ENCODE results near the gene BIN2. TPM values are rescaled to one million over a fixed set of nuclear protein-coding genes. Genes with fewer than 3 reads are reported as not detected.

BIN2 gene
- total and polyA plus RNA-seq, 10 of the 15 experiments (the other 5 are each of a cell fraction or from before 2014, with no cell fraction given), result 8.6 to 42.9 (median 32.1) TPM

DNA sequence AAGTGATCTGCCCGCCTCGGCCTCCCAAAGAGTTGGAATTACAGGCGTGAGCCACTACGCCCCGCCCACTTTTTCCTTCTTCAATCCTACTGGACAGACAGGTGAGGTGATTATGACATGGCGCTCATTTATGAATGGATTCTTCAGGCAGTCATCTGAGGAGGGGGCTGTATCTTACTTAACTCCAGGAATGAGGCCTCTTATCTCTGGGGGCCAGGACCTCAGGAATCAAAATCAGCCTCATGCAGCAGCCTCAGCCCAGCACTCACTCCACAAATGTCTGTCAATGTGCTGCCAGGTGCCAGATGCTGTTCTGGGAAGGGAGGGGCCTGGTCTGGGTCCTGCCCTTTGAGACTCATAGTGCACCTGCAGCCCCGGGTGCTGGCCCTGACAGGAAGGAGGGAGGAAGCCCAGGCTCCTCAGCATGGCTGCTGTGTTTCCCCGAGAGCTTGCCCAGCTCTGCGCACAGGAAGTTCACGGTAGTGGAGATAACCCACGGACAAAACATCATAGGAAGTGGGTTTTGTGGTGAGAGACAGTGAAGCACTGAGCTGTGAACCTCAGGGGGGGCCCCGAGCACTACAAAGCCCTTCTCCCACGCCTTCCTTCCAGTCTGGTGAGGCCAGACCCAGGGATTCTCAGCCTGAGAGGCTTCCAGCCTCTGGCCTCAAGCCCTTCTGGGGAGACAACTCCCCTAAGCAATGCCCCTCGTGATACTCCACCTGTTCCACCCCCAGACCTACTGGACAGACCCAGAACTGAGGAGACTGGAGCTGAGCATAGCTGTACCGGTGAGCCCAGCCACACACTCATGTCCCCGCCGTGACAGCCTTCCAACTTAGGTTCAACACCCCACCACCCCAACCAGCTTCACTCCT lies 44.9 kb upstream of the BIN2 start (continued):
- TF ChIP-seq EZH2 (IDR thresholded peaks at IDR 0.05; ENCODE audit: borderline replicate concordance, control insufficient read depth, low read depth, low read length) (no peak), TCF12 (IDR thresholded peaks at IDR 0.05; ENCODE audit: low read depth, low read length) (peak; percentile 97), RCOR1 (conservative IDR thresholded peaks at IDR 0.05; ENCODE audit: low read depth, low read length) (no peak; the same call in 1 of the 2 replicates), RB1 (IDR thresholded peaks at IDR 0.05; ENCODE audit: borderline replicate concordance) (no peak), NR2C1 (IDR thresholded peaks at IDR 0.05) (peak; percentile 30), POLR2A (IDR thresholded peaks at IDR 0.05; ENCODE audit: low read depth, low read length) (peak; percentile 59), BRCA1 (IDR thresholded peaks at IDR 0.05; ENCODE audit: low read depth, low read length) (no peak), ZNF24 (IDR thresholded peaks at IDR 0.05) (no peak), LARP7 (IDR thresholded peaks at IDR 0.05) (no peak), RFX5 (IDR thresholded peaks at IDR 0.05; ENCODE audit: low read depth, low read length) (no peak), ZNF207 (IDR thresholded peaks at IDR 0.05; ENCODE audit: borderline replicate concordance) (0 out of 2 replicates have a peak, but pooled peaks have one; percentile 19), CBFB (IDR thresholded peaks at IDR 0.05; ENCODE audit: low read depth) (peak; percentile 100), MYC (IDR thresholded peaks at IDR 0.05; ENCODE audit: insufficient read depth, insufficient read length, insufficient replicate concordance, low read length, severe bottlenecking) (no peak), SREBF1 (IDR thresholded peaks at IDR 0.05; ENCODE audit: low read length) (no peak)
- TF ChIP-seq, protein P1, sequence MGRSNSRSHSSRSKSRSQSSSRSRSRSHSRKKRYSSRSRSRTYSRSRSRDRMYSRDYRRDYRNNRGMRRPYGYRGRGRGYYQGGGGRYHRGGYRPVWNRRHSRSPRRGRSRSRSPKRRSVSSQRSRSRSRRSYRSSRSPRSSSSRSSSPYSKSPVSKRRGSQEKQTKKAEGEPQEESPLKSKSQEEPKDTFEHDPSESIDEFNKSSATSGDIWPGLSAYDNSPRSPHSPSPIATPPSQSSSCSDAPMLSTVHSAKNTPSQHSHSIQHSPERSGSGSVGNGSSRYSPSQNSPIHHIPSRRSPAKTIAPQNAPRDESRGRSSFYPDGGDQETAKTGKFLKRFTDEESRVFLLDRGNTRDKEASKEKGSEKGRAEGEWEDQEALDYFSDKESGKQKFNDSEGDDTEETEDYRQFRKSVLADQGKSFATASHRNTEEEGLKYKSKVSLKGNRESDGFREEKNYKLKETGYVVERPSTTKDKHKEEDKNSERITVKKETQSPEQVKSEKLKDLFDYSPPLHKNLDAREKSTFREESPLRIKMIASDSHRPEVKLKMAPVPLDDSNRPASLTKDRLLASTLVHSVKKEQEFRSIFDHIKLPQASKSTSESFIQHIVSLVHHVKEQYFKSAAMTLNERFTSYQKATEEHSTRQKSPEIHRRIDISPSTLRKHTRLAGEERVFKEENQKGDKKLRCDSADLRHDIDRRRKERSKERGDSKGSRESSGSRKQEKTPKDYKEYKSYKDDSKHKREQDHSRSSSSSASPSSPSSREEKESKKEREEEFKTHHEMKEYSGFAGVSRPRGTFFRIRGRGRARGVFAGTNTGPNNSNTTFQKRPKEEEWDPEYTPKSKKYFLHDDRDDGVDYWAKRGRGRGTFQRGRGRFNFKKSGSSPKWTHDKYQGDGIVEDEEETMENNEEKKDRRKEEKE (IDR thresholded peaks at IDR 0.05), result no peak
- TF ChIP-seq, protein P2, sequence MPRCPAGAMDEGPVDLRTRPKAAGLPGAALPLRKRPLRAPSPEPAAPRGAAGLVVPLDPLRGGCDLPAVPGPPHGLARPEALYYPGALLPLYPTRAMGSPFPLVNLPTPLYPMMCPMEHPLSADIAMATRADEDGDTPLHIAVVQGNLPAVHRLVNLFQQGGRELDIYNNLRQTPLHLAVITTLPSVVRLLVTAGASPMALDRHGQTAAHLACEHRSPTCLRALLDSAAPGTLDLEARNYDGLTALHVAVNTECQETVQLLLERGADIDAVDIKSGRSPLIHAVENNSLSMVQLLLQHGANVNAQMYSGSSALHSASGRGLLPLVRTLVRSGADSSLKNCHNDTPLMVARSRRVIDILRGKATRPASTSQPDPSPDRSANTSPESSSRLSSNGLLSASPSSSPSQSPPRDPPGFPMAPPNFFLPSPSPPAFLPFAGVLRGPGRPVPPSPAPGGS (IDR thresholded peaks at IDR 0.05; ENCODE audit: borderline replicate concordance, insufficient read depth, low read depth, low read length, poor library complexity, severe bottlenecking), result peak; percentile 94
- TF ChIP-seq, protein P3, sequence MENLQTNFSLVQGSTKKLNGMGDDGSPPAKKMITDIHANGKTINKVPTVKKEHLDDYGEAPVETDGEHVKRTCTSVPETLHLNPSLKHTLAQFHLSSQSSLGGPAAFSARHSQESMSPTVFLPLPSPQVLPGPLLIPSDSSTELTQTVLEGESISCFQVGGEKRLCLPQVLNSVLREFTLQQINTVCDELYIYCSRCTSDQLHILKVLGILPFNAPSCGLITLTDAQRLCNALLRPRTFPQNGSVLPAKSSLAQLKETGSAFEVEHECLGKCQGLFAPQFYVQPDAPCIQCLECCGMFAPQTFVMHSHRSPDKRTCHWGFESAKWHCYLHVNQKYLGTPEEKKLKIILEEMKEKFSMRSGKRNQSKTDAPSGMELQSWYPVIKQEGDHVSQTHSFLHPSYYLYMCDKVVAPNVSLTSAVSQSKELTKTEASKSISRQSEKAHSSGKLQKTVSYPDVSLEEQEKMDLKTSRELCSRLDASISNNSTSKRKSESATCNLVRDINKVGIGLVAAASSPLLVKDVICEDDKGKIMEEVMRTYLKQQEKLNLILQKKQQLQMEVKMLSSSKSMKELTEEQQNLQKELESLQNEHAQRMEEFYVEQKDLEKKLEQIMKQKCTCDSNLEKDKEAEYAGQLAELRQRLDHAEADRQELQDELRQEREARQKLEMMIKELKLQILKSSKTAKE (IDR thresholded peaks at IDR 0.05; ENCODE audit: low read depth, poor library complexity, severe bottlenecking), result peak; percentile 99
- TF ChIP-seq, protein P4, sequence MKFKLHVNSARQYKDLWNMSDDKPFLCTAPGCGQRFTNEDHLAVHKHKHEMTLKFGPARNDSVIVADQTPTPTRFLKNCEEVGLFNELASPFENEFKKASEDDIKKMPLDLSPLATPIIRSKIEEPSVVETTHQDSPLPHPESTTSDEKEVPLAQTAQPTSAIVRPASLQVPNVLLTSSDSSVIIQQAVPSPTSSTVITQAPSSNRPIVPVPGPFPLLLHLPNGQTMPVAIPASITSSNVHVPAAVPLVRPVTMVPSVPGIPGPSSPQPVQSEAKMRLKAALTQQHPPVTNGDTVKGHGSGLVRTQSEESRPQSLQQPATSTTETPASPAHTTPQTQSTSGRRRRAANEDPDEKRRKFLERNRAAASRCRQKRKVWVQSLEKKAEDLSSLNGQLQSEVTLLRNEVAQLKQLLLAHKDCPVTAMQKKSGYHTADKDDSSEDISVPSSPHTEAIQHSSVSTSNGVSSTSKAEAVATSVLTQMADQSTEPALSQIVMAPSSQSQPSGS (IDR thresholded peaks at IDR 0.05; ENCODE audit: low read length), result peak; percentile 98
- TF ChIP-seq, protein P5, sequence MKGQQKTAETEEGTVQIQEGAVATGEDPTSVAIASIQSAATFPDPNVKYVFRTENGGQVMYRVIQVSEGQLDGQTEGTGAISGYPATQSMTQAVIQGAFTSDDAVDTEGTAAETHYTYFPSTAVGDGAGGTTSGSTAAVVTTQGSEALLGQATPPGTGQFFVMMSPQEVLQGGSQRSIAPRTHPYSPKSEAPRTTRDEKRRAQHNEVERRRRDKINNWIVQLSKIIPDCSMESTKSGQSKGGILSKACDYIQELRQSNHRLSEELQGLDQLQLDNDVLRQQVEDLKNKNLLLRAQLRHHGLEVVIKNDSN (IDR thresholded peaks at IDR 0.05; ENCODE audit: borderline replicate concordance, extremely low read length, insufficient read depth, low read depth, low read length), result no peak
